Choroid plexus epithelial cell (primary cell): ENCODE results near the gene AP2S1.
"Not testable (repeated sequence)": the region's sequence is repeated elsewhere in the genome, so short reads cannot be mapped to it uniquely, and the experiment has no call there.

ENCODE experiments used
- DNase-seq: peaks from one replicate; pipeline ENCODE4 v3.0.0-alpha.2; 2010; ENCODE audit warnings: low read depth
- H3K4me3 ChIP-seq: 2 replicates; pipeline ENCODE4 v1.5.1; 2011; ENCODE audit warnings: low read depth, mild to moderate bottlenecking, control low read depth, low read length, moderate library complexity
- CTCF ChIP-seq: conservative IDR thresholded peaks from 2 replicates; pipeline ENCODE4 v1.5.1; 2011; ENCODE audit warnings: low read depth, mild to moderate bottlenecking, control low read depth, inconsistent platforms, low read length, moderate library complexity

AP2S1 gene

DNA sequence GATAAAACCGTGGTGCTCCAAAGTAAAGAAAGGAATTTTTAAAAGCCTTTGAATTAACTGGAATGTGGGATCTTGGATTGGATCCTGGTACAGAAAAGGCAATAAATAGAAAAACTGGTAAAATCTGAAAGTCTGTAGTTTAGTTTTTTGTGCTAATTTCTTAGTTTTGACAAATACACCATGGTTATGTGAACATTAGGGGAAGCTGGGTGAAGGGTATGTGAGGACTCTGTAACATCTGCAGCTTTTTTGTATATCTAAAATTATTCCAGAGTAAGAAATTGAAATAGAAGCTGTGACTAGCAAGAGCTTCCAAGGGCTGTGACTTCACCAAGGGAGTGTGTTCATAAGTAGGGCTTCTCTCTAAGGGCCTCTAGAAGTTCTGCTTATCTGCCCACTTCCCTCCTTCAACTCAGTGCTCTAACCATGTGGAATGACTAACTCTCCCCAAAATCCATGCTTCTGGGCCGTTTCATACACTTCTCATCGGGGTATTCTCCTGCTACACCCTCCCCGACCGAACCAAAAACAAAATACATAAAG lies 36.7 kb upstream of the AP2S1 start:
- no peak for DNase-seq

GRCh38 chr19:46886546-46887239 lies 36.0 kb upstream of the AP2S1 start:
- no peak for TF ChIP-seq CTCF
- no peak for DNase-seq
- no peak overlapping the region for H3K4me3 ChIP-seq

More for the DNA sequence above, 36.7 kb upstream of the AP2S1 start:
- H3K4me3 ChIP-seq: no peak overlapping the region
- no peak for TF ChIP-seq CTCF

- no peak overlapping the region for H3K4me3 ChIP-seq
- no peak for TF ChIP-seq CTCF
- DNase-seq: no peak
Measured at GRCh38 chr19:46885411-46885810, 34.8 kb upstream of the AP2S1 start.

DNA sequence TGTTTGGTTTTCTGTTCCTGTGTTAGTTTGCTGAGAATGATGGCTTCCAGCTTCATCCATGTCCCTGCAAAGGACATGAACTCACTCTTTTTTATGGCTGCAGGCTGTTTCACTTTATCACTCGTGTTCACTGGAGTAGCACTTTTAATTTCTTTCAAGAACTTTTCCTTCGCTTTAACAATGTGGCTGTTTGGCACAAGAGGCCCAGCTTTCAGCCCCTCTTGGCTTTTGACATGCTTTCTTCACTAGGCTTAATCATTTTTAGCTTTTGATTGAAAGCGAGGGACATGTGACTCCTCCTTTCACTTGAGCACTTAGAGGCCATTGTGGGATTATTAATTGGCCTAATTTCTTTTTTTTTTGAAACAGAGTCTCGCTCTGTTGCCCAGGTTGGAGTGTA lies 32.1 kb upstream of the AP2S1 start:
- H3K4me3 ChIP-seq, DNase-seq: not testable (repeated sequence)

DNA sequence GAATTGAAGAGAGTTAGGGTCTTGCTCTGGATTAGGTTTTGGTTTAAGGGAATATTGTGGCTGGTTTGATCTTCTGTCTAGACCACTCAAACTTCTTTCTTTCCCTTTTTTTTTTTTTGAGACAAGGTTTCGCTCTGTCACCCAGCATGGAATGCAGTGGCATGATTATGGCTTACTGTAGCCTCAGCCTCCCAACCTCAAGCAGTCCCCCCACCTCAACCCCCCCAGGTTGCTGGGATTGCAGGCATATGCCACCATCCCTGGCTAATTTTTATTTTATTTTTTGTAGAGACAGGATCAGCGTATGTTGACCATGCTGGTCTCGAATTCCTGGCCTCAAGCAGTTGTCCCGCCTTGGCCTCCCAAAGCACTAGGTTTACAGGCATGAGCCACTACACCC lies 31.4 kb upstream of the AP2S1 start:
- no peak for TF ChIP-seq CTCF
- no peak for DNase-seq
- H3K4me3 ChIP-seq: no peak overlapping the region

DNA sequence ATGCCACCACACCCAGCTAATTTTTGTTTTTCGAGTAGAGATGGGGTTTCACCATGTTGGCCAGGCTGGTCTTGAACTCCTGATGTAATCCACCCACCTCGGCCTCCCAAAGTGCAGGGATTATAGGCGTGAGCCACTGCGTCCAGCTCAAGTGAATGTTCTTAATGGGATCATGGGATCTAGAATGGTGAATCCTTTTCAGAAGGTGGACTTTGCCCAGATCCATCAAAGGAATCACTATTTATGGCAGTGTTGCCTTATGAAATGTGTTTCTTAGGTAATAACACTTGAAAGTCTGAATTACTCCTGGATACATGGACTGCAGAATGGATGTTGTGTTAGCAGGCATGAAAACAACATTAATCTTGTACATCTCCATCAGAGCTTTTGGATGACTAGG lies 30.4 kb upstream of the AP2S1 start:
- DNase-seq: no peak
- TF ChIP-seq CTCF: no peak
- H3K4me3 ChIP-seq: no peak overlapping the region

DNA sequence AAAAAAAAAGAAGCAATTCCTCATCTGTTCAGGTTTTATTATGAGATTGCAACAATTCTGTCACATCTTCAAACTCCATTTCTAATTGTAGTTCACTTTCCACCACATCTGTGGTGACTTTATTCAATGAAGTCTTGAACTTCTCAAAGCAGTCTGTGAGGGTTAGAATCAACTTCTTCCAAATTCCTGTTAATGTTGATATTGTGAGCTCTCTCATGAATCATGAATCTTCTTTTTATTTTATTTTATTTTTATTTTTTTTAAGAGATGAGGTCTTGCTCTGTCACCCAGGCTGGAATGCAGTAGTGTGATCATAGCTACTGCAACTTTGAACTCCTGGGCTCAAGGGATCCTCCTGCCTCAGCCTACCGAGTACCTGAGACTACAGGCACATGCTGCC lies 29.8 kb upstream of the AP2S1 start:
- DNase-seq: no peak
- no peak overlapping the region for H3K4me3 ChIP-seq
- no peak for TF ChIP-seq CTCF
